ENCODE data around the gene ELFN1. TPM values are rescaled to one million over a fixed set of nuclear protein-coding genes. Genes with fewer than 3 reads are reported as not detected.

ELFN1 gene
- total RNA-seq, 3 donors from 2014 or later, result 0.26 to 0.44 (median 0.41) TPM

GRCh38 chr7:1745576-1746490, 75.8 kb downstream of the ELFN1 start:
- TF ChIP-seq CTCF (IDR thresholded peaks at IDR 0.05), result no peak
- peaks cover 12% of the 10 kb centered on the region for H3K4me1 ChIP-seq (ENCODE audit: low read depth)
- H3K36me3 ChIP-seq (ENCODE audit: low read depth), result no peaks in the 10 kb centered on the region
- H3K9me3 ChIP-seq, result no peaks in the 10 kb centered on the region
- DNase-seq (peak in 1 of 3 donors; percentile 46), ATAC-seq (no peak)
- intact Hi-C loops (cut with DNase I, micrococcal nuclease), result no loop called here
- H3K4me3 ChIP-seq, result no peak overlapping the region

- Histone ChIP-seq H3K4me1 (ENCODE audit: low read depth) (peaks cover 12% of the 10 kb centered on the region), H3K36me3 (ENCODE audit: low read depth) (no peaks in the 10 kb centered on the region), H3K9me3 (no peaks in the 10 kb centered on the region), H3K4me3 (no peak overlapping the region)
- ATAC-seq, result no peak
- peak in 1 of 3 donors; percentile 39 for DNase-seq
- intact Hi-C loops (cut with DNase I, micrococcal nuclease), result no loop called here
- no peak for TF ChIP-seq CTCF (IDR thresholded peaks at IDR 0.05)
Measured at GRCh38 chr7:1746491-1746975, 76.5 kb downstream of the ELFN1 start.

GRCh38 chr7:1747004-1747801, 77.1 kb downstream of the ELFN1 start:
- intact Hi-C loops (cut with DNase I, micrococcal nuclease), result no loop called here
- no peak for TF ChIP-seq CTCF (IDR thresholded peaks at IDR 0.05)
- H3K4me1 ChIP-seq (ENCODE audit: low read depth), result peaks cover 12% of the 10 kb centered on the region
- no peaks in the 10 kb centered on the region for H3K9me3 ChIP-seq
- no peak for DNase-seq
- no peaks in the 10 kb centered on the region for H3K36me3 ChIP-seq (ENCODE audit: low read depth)
- no peak overlapping the region for H3K4me3 ChIP-seq
- no peak for ATAC-seq

GRCh38 chr7:1748076-1748838, 78.2 kb downstream of the ELFN1 start:
- DNase-seq, result peak in 1 of 3 donors; percentile 40
- intact Hi-C loops (cut with DNase I, micrococcal nuclease), result no loop called here
- peak; percentile 38 for ATAC-seq
- Histone ChIP-seq H3K36me3 (ENCODE audit: low read depth) (no peaks in the 10 kb centered on the region), H3K9me3 (no peaks in the 10 kb centered on the region), H3K4me1 (ENCODE audit: low read depth) (peaks cover 2% of the 10 kb centered on the region), H3K4me3 (no peak overlapping the region)
- TF ChIP-seq CTCF (IDR thresholded peaks at IDR 0.05), result no peak

- TF ChIP-seq CTCF (IDR thresholded peaks at IDR 0.05), result no peak
- Histone ChIP-seq H3K4me1 (ENCODE audit: low read depth) (no peaks in the 10 kb centered on the region), H3K4me3 (no peak overlapping the region), H3K9me3 (no peaks in the 10 kb centered on the region), H3K36me3 (ENCODE audit: low read depth) (no peaks in the 10 kb centered on the region)
- DNase-seq (peak in 1 of 3 donors; percentile 36), ATAC-seq (no peak)
- intact Hi-C loops (cut with DNase I, micrococcal nuclease), result no loop called here
Measured at GRCh38 chr7:1748839-1749173, 78.7 kb downstream of the ELFN1 start.
